NCI-H187 treated with DMSO at 0.1 percent for 48 hours (cell line): Measurements from ENCODE around the gene SESTD1.

Experiments
- DNase-seq: peaks from one replicate; lab custom pipeline; 2025; lab: John Stamatoyannopoulos, UW

Gene SESTD1

DNA sequence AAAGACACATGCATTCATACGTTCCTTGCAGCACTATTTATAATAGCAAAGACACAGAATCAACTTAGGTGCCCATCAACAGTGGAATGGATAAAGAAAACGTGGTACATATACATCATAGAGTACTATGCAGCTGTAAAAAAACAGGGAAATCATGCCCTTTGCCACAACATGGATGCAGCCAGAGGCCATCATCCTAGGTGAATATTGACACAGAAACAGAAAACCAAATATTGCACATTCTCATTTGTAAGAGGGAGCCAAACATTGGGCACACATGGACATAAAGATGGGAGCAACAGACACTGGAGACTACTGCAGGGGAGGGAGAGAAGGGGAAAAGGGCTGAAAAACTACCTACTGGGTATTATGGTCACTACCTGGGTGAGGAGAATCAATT is 73.5 kb downstream of the SESTD1 start:
- DNase-seq, result no peak

GRCh38 chr2:179186126-179186525 is 78.5 kb downstream of the SESTD1 start:
- DNase-seq, result no peak

DNA sequence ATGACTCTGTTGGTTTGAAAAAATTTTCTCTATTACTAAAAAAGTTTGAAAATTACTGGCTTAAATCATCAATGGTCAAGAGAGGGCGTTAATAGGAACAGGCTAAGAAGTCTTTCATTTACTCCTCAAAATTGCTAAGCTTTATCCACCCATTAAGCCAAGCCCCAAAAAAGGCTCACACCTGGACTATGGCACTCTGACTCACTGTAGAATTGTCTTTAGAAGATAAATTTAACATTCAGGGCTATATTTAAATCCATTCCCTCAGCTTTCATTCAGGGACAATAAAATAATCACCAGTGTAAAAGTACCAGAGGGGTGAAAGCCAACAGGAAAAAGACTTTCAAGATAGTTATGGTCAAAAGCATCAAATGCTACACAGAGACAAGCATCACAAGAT is 80.0 kb downstream of the SESTD1 start:
- DNase-seq, result no peak

- DNase-seq, result no peak
These were observed 83.6 kb downstream of the SESTD1 start for GRCh38 chr2:179181002-179181401.

DNA sequence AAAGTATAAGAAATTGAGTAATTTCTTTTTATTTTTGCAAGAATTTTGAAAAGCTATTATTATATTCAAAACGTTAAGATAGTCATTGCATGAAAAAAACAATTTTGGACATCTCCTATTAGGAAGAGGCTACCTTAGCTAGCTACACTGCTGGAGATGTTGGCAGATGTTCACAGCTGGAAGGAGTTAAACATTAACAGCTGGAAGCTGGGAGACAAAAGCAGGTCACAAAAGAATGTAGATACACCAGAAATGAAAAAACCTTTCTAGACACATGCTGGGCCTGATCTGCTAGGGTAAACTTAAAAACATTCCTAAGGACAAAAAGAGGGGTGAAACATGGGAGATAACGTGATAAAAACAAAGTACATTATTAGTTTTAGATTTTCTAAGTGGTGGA is 84.4 kb downstream of the SESTD1 start:
- DNase-seq, result no peak

GRCh38 chr2:179179719-179180118 is 84.9 kb downstream of the SESTD1 start:
- DNase-seq, result no peak

GRCh38 chr2:179177694-179178093 is 86.9 kb downstream of the SESTD1 start:
- no peak for DNase-seq

- no peak for DNase-seq
These were observed 90.4 kb downstream of the SESTD1 start for GRCh38 chr2:179174240-179174639.

DNA sequence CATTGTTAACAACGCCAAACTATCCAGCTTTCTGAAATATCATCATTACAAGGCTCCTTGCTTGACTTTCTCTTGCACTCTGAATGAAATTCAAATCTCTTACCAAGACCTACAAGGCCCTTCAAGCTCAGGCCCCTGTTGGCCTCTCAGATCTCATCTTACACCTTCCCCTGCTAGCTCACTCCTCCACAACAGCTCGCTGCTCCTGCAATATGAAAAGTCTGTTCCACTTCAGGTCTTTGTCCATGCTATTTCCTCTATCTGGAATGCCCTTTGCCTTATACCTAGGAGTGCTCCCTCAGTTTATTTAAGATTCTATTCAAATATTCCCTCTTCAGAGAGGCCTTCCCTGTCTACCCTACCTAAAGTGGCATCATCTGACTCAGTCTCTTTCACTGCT is 91.7 kb downstream of the SESTD1 start:
- no peak for DNase-seq

GRCh38 chr2:179171371-179171770 is 93.3 kb downstream of the SESTD1 start:
- DNase-seq, result no peak

- DNase-seq, result no peak
These were observed 93.7 kb downstream of the SESTD1 start for GRCh38 chr2:179170901-179171300.

DNA sequence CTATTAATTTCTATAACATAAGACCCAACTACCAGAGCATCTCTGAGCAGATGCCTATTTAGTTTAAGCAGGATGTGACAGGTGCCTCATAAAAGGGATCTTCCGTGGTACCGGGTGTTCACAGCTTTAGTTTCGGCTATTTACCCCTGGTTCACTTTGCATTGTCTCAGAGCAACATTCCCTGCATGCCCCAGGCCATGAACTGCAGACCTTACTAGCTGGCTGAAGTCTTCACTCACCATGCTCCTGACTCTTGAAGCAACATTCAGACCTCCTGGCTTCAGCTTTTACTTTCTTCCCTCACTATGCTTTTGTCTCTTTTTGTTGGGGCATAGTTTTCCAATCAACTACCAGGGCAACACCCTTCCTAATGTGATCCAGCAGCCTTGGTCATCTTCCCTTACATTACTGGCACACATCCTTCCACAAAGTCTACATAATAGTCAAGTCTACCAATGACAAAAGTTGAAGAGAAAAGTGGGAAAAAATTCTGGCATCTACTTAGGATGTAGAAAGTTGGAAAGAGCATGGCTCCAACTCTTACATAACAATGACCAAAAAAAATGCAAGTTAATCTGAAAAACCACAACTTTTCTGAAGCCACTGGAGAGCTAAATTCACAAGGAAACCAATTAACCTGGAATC is 99.2 kb downstream of the SESTD1 start:
- DNase-seq, result no peak

- no peak for DNase-seq
These were observed 123.4 kb downstream of the SESTD1 start for GRCh38 chr2:179141206-179141605.

- DNase-seq, result no peak
These were observed 124.1 kb downstream of the SESTD1 start for GRCh38 chr2:179140571-179140970.

- DNase-seq, result no peak
These were observed 125.1 kb downstream of the SESTD1 start for GRCh38 chr2:179139506-179139905.

- no peak for DNase-seq
These were observed 127.4 kb downstream of the SESTD1 start for GRCh38 chr2:179137200-179137759.

DNA sequence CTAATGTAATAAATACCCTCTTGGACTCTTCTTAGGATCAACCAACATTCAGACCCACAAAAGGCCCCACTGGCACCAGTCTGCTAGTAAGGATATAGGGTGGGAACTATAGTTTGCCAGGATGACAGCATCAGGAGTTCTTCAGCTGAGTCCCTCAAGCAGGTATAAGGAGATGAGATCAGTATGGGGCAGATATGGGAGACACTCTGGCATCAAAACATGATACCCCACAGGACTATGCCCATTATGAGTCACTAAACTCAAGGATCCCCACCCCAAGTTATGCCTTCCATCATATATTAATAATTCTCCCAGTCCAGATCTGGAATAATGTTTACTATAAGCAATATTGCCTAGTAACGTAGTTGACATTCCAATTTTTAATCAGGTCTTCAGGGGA is 131.6 kb downstream of the SESTD1 start:
- no peak for DNase-seq

DNA sequence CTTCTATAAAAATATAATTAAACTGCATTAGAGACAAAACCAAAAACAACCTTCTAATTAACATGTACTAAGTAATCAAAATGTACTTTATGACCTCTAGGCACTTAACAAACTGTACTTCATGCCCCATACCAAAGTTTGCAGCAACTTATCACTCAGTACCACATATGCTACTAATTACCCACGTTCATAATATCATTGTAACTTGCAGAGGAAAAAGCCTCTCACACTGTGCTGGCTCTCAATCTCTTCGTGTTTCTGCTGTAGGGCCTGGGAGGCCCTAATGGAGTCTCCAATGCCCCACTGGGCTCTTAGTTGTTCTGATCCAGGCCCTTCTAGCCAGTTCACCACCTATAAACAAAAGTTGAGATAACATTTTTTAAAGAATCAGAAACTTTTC is 132.6 kb downstream of the SESTD1 start:
- no peak for DNase-seq

- DNase-seq, result no peak
These were observed 134.1 kb downstream of the SESTD1 start for GRCh38 chr2:179130560-179130959.

DNA sequence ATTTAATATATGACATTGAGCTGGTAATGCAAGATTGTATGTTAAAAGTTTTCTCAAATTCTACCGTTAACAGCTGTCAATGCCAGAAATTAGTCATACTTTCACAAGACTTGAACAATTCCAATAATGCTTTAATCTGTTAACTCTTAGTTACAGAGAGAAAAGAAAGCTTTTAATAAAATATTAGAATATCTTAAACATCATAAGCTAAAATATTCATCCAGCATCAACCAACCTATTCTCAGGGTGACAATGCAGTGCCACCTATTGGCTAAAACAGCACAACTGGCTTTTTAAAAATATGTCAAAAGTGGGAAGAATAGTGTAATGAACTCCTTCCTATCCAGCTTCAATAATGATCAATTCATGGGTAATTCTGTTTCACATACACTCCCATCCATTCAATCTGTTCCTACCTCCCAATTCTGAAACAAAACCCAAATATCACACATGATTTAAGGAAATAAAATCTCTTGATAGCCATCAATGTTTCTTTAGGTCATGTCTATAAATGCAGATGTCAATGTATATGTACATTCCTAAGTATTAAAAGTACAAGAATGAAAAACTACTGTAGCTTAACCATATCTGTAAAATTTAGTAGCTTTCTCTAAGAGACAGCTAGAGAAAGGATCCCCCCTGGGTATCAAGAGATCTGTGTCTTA is 134.9 kb downstream of the SESTD1 start:
- DNase-seq, result no peak

DNA sequence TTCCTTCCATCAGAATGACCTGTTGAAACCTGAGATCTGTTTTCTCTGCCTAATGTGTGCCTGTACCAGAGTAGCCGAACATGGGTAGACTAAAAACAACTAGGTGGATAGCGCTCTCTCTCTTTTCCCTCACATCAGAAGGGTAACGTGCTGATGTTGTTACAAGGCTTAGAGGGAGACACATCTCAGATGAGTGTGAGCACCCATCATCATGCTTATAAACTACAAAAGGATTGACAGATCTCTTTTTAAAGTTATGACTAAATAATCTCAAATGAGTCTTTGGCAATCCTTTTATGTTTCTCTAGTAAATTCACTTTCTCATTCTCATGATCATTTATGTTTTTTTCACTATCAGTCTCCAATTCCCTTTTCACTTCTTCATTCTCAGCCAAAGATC is 139.2 kb downstream of the SESTD1 start:
- DNase-seq, result no peak

DNA sequence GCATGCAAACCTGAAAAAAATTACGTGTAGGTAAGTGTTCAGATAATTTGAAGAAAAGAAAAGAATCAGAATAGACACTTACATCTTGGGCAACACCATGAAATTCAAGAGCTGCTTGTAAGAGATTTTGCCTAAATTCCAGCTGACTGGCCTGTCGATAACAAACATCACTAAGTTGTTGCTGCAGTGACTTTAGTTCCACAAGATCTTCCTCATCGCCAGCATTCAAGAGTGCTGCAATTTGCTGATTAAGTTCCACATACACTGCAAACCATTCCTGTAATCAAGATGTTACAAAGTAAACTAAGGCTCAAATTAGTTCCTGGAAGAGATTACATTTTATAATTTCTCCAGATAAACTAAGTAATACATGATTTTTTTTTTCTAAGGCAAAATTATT is 140.3 kb downstream of the SESTD1 start:
- DNase-seq, result no peak

- DNase-seq, result no peak
These were observed 141.4 kb downstream of the SESTD1 start for GRCh38 chr2:179123272-179123662.

- DNase-seq, result no peak
These were observed 156.9 kb downstream of the SESTD1 start for GRCh38 chr2:179107737-179108136.
